Activated T-cell treated with anti-CD3 and anti-CD28 coated beads, Interleukin-2, amount 50 U/mL, for 4 hours (primary cell): Measurements from ENCODE around the gene RGS17. TPM values are rescaled to one million over a fixed set of nuclear protein-coding genes. Genes with fewer than 3 reads are reported as not detected.
"Not testable (repeated sequence)": the region's sequence is repeated elsewhere in the genome, so short reads cannot be mapped to it uniquely, and the experiment has no call there.

ENCODE experiments used
- ATAC-seq, 2 donors: fragments of 200-7000 bp; cut with Tn5 transposase; one replicate each; pipeline ENCODE4 v1.10.0; 2021
- DNase-seq: peaks from one replicate; pipeline ENCODE4 v3.0.0-alpha.2; 2020
- H3K27me3 Mint-ChIP-seq: one replicate; pipeline ENCODE4 v1.8.0; 2021; ENCODE audit warnings: low read depth, mixed read lengths
- H3K36me3 Mint-ChIP-seq: one replicate; pipeline ENCODE4 v1.8.0; 2022; ENCODE audit warnings: mixed read lengths; ENCODE audit not compliant: insufficient read depth
- H3K4me1 Mint-ChIP-seq: one replicate; pipeline ENCODE4 v1.8.0; 2021; ENCODE audit warnings: low read depth, mixed read lengths
- H3K4me3 Mint-ChIP-seq: one replicate; pipeline ENCODE4 v1.8.0; 2021; ENCODE audit warnings: mild to moderate bottlenecking, moderate library complexity, mixed read lengths
- H3K9me3 Mint-ChIP-seq: one replicate; pipeline ENCODE4 v1.8.0; 2021; ENCODE audit warnings: mixed read lengths
- total RNA-seq, 3 donors: library from RNA; stranded (reverse); gene quantifications; one replicate each; pipeline ENCODE4 v1.2.1, GENCODE V29; 2021

Gene RGS17
- total RNA-seq, 3 donors from 2014 or later = not detected

GRCh38 chr6:153016846-153017245, 114.2 kb downstream of the RGS17 start:
- Mint-ChIP-seq H3K4me3 (no peak overlapping the region), H3K4me1 (no peaks in the 10 kb centered on the region), H3K27me3 (peaks cover 30% of the 10 kb centered on the region), H3K36me3 (no peaks in the 10 kb centered on the region), H3K9me3 (no peaks in the 10 kb centered on the region)
- DNase-seq (no peak), ATAC-seq (no peak)

- no peaks in the 10 kb centered on the region for H3K36me3 Mint-ChIP-seq
- H3K27me3 Mint-ChIP-seq = peaks cover 30% of the 10 kb centered on the region
- H3K4me3 Mint-ChIP-seq = no peak overlapping the region
- ATAC-seq = no peak
- DNase-seq = no peak
- H3K9me3 Mint-ChIP-seq = no peaks in the 10 kb centered on the region
- no peaks in the 10 kb centered on the region for H3K4me1 Mint-ChIP-seq
These were observed 115.9 kb downstream of the RGS17 start for GRCh38 chr6:153015094-153015640.

GRCh38 chr6:153013438-153013837, 117.6 kb downstream of the RGS17 start:
- Mint-ChIP-seq H3K36me3 (no peaks in the 10 kb centered on the region), H3K4me3 (no peak overlapping the region), H3K9me3 (no peaks in the 10 kb centered on the region), H3K4me1 (no peaks in the 10 kb centered on the region), H3K27me3 (peaks cover 23% of the 10 kb centered on the region)
- ATAC-seq (no peak), DNase-seq (no peak)

- H3K4me1 Mint-ChIP-seq = no peaks in the 10 kb centered on the region
- no peak overlapping the region for H3K4me3 Mint-ChIP-seq
- H3K27me3 Mint-ChIP-seq = peaks cover 20% of the 10 kb centered on the region
- DNase-seq = no peak
- ATAC-seq = no peak
- no peaks in the 10 kb centered on the region for H3K9me3 Mint-ChIP-seq
- no peaks in the 10 kb centered on the region for H3K36me3 Mint-ChIP-seq
These were observed 118.2 kb downstream of the RGS17 start for GRCh38 chr6:153012856-153013255.

- Mint-ChIP-seq H3K4me1 (peaks cover 36% of the 10 kb centered on the region), H3K9me3 (no peaks in the 10 kb centered on the region), H3K4me3 (peak overlapping the region; percentile 98), H3K36me3 (peaks cover 13% of the 10 kb centered on the region), H3K27me3 (no peaks in the 10 kb centered on the region)
- DNase-seq (no peak), ATAC-seq (peak in 1 of 2 donors; percentile 12)
These were observed 127.8 kb downstream of the RGS17 start for GRCh38 chr6:153003366-153003690.

GRCh38 chr6:153002613-153003365, 128.3 kb downstream of the RGS17 start, which contains the start of gene MTRF1L:
TSS of gene MTRF1L (minus strand) at chr6:153002709. CDS start at chr6:153002685, 24 bp downstream.
- H3K27me3 Mint-ChIP-seq = no peaks in the 10 kb centered on the region
- H3K36me3 Mint-ChIP-seq = peaks cover 13% of the 10 kb centered on the region
- H3K9me3 Mint-ChIP-seq = no peaks in the 10 kb centered on the region
- DNase-seq (peak; percentile 79), ATAC-seq (peak; percentile 92 to 94)
- peak within 1 kb of the TSS; percentile 98 for H3K4me3 Mint-ChIP-seq
- peaks cover 38% of the 10 kb centered on the region for H3K4me1 Mint-ChIP-seq

GRCh38 chr6:153001767-153002612, 129.1 kb downstream of the RGS17 start:
- no peaks in the 10 kb centered on the region for H3K27me3 Mint-ChIP-seq
- peaks cover 43% of the 10 kb centered on the region for H3K4me1 Mint-ChIP-seq
- H3K9me3 Mint-ChIP-seq = no peaks in the 10 kb centered on the region
- peak; percentile 33 to 41 for ATAC-seq
- peak overlapping the region; percentile 98 for H3K4me3 Mint-ChIP-seq
- DNase-seq = no peak
- H3K36me3 Mint-ChIP-seq = peaks cover 19% of the 10 kb centered on the region

- not testable (repeated sequence) for ATAC-seq, H3K9me3 Mint-ChIP-seq, DNase-seq, H3K27me3 Mint-ChIP-seq
- peaks cover 49% of the 10 kb centered on the region for H3K4me1 Mint-ChIP-seq
- H3K36me3 Mint-ChIP-seq = peaks cover 23% of the 10 kb centered on the region
- H3K4me3 Mint-ChIP-seq = peak overlapping the region; percentile 98
These were observed 130.3 kb downstream of the RGS17 start for GRCh38 chr6:153000790-153001189.

GRCh38 chr6:153000243-153000642, 130.8 kb downstream of the RGS17 start:
- no peak for ATAC-seq
- Mint-ChIP-seq H3K9me3 (no peaks in the 10 kb centered on the region), H3K27me3 (no peaks in the 10 kb centered on the region), H3K4me1 (peaks cover 51% of the 10 kb centered on the region), H3K36me3 (peaks cover 23% of the 10 kb centered on the region), H3K4me3 (peak overlapping the region; percentile 98)
- DNase-seq = no peak

- DNase-seq = not testable (repeated sequence)
These were observed 131.5 kb downstream of the RGS17 start for GRCh38 chr6:152999538-152999937.

GRCh38 chr6:152993847-152994246, 137.2 kb downstream of the RGS17 start:
- peaks cover 25% of the 10 kb centered on the region for H3K4me1 Mint-ChIP-seq
- H3K36me3 Mint-ChIP-seq = peaks cover 26% of the 10 kb centered on the region
- H3K9me3 Mint-ChIP-seq = no peaks in the 10 kb centered on the region
- ATAC-seq (peak; percentile 53 to 65), DNase-seq (no peak)
- H3K4me3 Mint-ChIP-seq = no peak overlapping the region
- H3K27me3 Mint-ChIP-seq = no peaks in the 10 kb centered on the region

More at GRCh38 chr6:152999538-152999937, 131.5 kb downstream of the RGS17 start:
- H3K27me3 Mint-ChIP-seq, ATAC-seq, H3K9me3 Mint-ChIP-seq: not testable (repeated sequence)
- Mint-ChIP-seq H3K4me1 (peaks cover 51% of the 10 kb centered on the region), H3K36me3 (peaks cover 23% of the 10 kb centered on the region), H3K4me3 (peak overlapping the region; percentile 4)

- Mint-ChIP-seq H3K9me3 (no peaks in the 10 kb centered on the region), H3K4me1 (peaks cover 24% of the 10 kb centered on the region), H3K36me3 (peaks cover 26% of the 10 kb centered on the region), H3K4me3 (no peak overlapping the region), H3K27me3 (no peaks in the 10 kb centered on the region)
- DNase-seq (no peak), ATAC-seq (peak; percentile 28 to 40)
These were observed 137.7 kb downstream of the RGS17 start for GRCh38 chr6:152993431-152993830.

GRCh38 chr6:152986978-152987377, 144.1 kb downstream of the RGS17 start:
- Mint-ChIP-seq H3K27me3 (no peaks in the 10 kb centered on the region), H3K9me3 (no peaks in the 10 kb centered on the region), H3K4me1 (peaks cover 24% of the 10 kb centered on the region), H3K4me3 (no peak overlapping the region), H3K36me3 (peaks cover 10% of the 10 kb centered on the region)
- DNase-seq (no peak), ATAC-seq (no peak)

GRCh38 chr6:152985300-152985699, 145.8 kb downstream of the RGS17 start:
- H3K9me3 Mint-ChIP-seq, H3K27me3 Mint-ChIP-seq, DNase-seq, ATAC-seq: not testable (repeated sequence)
- peaks cover 12% of the 10 kb centered on the region for H3K36me3 Mint-ChIP-seq
- H3K4me3 Mint-ChIP-seq = peak overlapping the region; percentile 21
- H3K4me1 Mint-ChIP-seq = peaks cover 37% of the 10 kb centered on the region
